NCI-H128 (cell line): ENCODE data around the gene ALDH3B2.
"Not testable (repeated sequence)": the region's sequence is repeated elsewhere in the genome, so short reads cannot be mapped to it uniquely, and the experiment has no call there.

Source experiments
- DNase-seq: peaks from one replicate; lab custom pipeline; 2025; ENCODE audit not compliant: unreplicated experiment; lab: John Stamatoyannopoulos, UW

Gene ALDH3B2

GRCh38 chr11:67685641-67686332, 11.4 kb upstream of the ALDH3B2 start:
- not testable (repeated sequence) for DNase-seq

DNA sequence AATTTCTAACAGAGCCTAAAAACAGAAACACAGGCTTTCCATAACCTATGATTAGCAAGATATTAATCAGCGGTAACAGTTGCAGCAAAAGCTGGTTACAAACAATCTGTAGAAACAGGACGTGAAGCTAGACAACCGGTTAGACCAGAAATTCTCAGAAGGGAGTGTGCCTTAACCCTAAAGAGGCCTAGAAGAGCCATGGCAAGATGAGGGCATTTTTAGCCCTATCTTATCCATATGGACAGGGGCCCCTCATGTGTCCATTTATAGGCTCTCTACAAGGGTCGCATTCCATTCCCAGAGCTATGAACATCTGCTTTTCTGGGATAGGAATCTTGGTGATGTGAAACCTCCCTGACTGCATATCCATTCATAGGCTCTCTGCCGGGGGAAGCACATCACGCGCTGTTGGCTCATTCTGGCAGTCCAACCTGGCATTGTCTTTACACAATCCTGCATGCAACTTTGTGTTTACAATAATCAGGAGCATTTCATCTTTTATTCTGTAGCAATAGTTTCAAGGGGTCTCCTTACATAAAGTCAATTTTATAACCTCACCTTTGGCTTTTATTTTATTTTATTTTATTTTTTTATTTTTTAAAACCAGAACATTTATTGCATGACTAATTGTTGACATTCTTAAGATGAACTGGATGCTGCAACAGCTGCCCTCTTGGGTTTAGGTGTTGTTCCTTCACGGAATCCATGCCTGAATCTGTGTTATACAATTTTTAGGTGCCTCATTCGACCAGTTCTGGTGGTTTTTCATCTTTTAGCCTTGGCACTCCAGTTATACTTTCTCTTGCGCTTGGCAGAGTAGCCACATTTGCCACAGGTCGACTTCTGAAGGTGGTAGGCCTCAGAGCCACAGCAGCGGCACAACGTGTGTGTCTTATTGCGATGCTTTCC, 8.0 kb upstream of the ALDH3B2 start:
- not testable (repeated sequence) for DNase-seq

GRCh38 chr11:67680696-67681470, 6.5 kb upstream of the ALDH3B2 start:
- no peak for DNase-seq

DNA sequence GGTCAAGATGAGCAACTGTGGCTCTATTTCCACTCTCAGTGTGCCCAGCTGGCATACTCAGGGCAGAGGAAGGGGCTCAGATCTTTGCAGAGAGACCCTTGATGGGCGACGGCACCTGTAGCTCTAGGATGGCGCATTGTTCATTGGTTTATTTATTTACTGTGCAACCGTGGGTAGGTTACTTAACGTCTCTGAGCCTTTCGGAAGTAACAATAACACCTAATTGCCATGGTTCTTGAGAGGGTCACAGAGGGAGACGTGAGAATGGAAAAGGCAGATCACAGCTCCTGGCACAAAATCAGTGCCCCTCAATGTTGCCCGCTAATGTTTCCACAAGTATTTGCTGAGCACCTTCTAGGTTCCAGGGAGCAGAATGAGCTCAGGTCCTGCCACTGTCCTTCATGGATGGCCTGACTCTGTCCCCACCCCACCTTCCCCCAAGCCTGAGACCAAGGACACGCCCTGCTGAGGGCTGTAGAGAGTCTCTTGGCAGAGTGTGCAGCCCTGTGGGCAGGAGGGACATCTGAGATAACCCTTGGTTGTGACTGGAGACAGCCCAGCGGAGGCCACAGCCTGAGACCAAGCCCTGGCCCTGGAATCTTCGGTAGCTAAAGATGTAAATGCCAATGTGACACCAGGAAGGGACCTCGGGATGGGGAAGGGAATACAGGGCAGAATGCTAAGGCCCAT, 780 bp upstream of the ALDH3B2 start:
- DNase-seq, result no peak

- DNase-seq, result no peak
These were observed 521 bp downstream of the ALDH3B2 start for GRCh38 chr11:67673902-67674301.

GRCh38 chr11:67673358-67673757, 1.1 kb downstream of the ALDH3B2 start:
- DNase-seq, result no peak

DNA sequence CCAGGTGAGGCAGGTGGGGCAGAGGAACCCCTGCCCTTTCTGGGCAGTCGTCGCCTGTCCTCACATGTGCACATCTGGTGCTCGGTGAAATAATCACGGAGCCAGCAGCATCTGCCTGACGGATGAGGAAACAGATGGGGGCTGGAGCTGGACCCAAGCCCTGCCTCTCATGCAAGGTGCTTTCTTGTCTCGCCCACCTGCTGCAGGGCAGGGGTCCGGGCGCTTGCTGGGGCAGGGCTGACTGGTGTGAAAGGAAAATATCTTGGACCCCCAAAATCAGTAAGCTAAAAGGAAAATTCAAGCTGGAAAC, 3.3 kb downstream of the ALDH3B2 start:
- DNase-seq, result no peak

GRCh38 chr11:67670316-67671210, 3.9 kb downstream of the ALDH3B2 start:
- DNase-seq, result no peak

GRCh38 chr11:67668192-67668551, 6.3 kb downstream of the ALDH3B2 start:
- DNase-seq, result no peak

DNA sequence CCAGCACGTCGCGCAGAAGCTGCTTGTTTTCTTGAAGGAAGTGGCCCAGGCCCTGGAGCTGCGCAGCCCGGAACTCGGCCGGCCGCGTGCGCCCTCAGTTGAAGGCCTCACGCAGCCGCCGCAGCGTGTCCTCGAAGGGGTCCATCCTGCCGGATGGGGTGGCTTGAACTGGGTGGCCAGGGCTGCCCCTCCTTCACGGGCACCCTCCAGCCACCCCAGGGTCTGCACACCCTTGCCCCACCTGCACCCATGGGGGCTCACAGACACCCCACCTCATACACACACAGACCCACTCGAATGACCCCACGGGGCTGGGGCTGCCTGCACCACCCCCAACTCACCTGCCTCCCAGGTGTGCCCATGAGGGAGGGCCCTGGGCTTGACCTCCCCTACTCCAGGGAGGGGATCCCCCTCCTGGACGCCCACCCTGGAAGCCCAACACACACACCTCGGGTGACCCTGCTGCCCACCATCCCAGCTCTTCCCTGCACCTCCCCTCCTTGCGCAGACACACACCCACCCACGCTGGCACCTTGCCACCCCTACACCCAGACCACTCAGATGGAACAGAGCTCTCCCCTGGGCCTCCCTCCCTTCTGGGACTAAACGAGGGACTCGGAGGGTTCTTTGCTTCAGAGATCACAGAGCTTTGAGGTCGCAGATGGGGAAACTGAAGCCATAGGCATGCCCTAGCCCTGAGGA, 6.8 kb downstream of the ALDH3B2 start:
- no peak for DNase-seq

DNA sequence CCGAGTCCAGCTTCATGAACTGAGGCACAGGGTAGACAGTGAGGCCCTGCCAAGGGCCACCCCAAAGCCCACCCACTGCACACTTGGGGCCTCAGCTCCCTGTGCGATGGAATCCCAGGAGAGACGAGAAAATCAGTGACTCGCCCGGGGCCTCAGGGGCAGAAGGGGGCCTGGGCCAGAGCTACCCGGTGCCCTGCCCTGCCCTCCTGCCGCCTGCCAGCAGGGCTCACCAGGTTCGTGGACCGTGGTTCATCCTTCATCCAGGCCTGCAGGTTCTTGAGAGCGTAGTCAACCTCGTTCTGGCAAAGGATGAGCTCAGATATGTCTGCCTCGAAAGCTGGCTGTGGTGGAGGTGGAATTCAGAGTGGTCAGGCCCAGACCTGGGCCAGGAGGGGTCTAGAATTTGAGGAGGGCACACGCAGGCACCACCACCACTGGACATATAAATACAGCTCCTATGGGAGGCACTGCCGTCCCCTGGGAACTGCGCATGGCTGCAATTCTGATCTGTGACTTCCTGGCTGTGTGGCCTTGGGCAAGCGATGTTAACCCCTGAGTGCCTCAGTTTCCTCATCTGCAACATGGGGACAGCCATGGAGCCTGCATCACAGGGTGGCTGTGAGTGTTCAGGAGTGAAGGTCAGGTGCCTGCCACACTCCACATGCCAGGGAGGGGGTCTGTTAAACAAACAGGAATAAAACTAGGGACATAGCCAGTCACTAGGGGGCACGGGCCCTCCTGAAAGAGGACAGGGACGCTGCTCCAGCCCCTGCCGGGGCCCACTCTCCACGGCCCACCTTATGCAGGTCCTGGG, 7.5 kb downstream of the ALDH3B2 start:
- DNase-seq, result no peak

DNA sequence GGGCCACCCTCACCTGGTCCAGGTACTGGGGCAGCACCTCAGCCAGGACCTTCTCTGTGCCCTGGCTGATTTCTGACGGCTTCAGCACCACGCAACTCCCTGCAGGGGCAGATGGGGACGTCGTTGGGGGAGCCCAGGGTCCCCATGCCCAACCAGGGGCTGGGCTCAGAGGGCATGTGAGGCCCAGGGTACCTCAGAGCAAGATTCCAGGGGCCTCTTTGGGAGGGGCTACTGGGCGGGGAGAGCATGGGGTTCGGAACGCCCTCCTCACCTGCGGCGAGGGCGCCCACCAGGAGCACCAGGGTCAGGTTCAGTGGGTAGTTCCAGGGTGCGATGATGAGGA, 8.1 kb downstream of the ALDH3B2 start:
- no peak for DNase-seq

DNA sequence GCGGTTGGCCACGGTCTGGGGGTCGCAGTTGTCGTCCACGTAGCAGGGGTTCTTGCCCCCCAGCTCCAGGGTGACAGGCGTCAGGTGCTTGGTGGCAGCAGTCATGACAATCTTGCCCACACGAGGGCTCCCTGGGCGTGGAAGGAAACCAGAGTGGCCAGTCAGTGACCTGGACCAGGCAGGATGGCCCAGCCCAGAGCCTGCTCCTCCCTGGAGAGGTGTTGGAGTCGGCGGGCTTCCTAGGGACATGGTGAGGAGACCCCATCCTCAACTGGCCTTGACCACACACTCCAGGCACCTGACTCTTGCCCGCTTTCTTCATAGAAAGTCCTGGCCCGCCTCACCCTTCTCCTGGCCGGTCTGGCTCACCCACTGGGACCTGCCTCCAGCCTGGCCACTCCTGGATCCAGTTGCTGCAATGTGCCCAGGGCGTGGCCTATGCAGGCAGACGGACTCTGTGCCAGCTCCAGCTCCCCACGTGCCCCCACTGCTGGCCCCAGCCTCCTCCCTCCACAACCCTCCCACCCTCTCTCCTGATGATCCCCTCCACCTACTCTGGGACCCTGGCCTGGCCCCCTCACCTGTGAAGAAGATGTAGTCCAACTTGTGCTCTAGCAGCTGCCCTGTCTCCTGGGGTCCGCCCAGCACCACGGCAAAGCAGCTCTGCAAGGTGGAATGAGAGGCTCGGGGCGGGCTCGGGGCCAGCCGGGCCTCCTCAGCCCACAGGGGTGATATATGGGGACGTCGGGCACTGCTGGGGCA, 8.7 kb downstream of the ALDH3B2 start:
- no peak for DNase-seq

GRCh38 chr11:67664696-67665540, 9.5 kb downstream of the ALDH3B2 start:
- DNase-seq, result no peak

- no peak for DNase-seq
These were observed 10.2 kb downstream of the ALDH3B2 start for GRCh38 chr11:67664213-67664585.

DNA sequence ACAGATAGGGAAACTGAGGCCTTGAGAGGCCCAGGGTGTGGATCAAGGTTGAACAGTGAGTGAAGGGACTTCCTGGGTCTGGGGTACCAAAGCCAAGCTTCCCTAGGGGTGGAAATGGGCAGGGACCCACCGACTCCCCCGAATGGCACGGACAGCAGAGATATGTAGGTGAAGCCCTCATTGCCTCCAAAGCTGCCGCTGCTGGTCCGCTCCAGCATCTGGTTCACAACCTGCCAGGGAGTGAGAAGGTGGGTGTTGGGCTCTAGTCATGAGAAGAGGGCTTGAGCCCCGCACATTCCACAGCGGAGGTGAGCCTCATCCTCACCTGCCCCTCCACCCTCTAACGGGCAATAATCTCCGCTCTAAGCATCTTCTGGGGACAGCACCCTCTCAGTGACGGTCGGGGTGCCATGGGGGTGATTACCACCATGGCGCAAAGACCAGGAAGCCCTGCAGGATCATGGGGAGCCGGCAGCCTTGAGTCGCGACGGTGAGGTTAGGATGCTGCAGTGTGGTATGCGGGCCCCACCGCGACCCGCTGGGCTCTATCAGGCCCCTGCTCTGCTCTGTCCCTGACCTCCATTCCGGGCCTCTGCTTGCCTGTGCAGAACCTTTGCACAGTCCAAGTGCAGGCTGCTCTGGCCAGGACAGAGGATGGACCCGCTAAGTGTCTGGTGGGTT, 10.8 kb downstream of the ALDH3B2 start:
- DNase-seq, result no peak
